Activated CD4-positive, alpha-beta T cell treated with anti-CD3 and anti-CD28 coated beads, Interleukin-10, Interleukin-2, amounts not matched to agents 100 ng/mL and 50 ng/mL, durations not matched to agents 16 hours and 8 hours (primary cell): ENCODE measurements around the gene TWNK.
"Not testable (repeated sequence)": the region's sequence is repeated elsewhere in the genome, so short reads cannot be mapped to it uniquely, and the experiment has no call there.

Experiments
- DNase-seq: peaks from one replicate; pipeline ENCODE4 v3.0.0-alpha.2; 2020

TWNK gene

GRCh38 chr10:101031796-101032636 lies 44.7 kb downstream of the TWNK start:
- DNase-seq: peak; percentile 82

GRCh38 chr10:101032637-101033224 lies 45.4 kb downstream of the TWNK start:
- DNase-seq: peak; percentile 84

DNA sequence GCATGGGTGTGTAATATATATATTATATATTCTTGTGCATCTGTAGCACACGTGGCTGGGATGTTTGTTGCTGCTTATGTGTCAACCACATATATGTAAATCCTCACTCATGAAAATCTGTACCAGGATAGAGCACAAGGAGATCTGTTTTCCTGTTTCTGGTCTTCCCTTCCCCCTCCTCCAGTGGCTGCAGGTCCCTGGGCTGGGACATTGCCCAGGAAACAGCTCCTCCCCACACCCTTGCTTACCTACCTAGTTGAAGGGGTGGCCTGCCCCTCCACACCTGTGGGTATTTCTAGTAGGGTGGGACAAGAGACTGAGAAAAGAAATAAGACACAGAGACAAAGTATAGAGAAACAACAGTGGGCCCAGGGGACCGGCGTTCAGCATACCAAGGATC lies 45.9 kb downstream of the TWNK start:
- DNase-seq: no peak

- not testable (repeated sequence) for DNase-seq
These were observed 47.1 kb downstream of the TWNK start for GRCh38 chr10:101034404-101034803.

DNA sequence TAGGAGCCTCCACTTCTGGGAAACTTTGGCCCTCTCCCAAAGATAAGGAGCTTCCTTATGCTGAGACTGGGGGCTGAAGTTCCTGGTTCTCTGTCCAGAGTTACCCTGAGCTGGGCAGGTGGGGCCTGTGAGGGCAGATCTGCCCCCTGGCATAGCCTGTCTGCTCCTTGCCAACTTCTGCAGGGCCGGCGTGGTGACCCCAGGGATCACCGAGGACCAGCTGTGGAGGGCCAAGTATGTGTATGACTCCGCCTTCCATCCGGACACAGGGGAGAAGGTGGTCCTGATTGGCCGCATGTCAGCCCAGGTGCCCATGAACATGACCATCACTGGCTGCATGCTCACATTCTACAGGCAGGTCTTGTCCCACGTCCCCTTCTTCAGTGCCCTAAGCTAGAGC lies 48.0 kb downstream of the TWNK start:
- DNase-seq: no peak

- no peak for DNase-seq
These were observed 48.8 kb downstream of the TWNK start for GRCh38 chr10:101035916-101036702.

DNA sequence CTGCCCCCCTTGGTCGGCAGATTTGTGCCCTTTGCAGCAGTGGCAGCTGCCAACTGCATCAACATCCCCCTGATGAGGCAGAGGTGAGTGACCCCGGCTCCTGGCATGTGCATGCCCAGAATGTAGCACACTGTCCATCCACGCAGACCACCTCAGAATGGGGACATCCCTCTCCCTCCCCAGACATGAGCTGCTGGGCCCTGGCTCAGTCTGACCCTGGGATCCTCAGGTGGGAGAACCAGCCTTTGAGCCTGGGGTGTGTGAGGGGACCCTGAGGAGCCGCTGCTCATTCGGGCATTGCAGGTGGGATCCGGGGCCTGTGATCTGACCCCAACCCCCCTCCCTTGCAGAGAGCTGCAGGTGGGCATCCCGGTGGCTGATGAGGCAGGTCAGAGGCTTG lies 49.4 kb downstream of the TWNK start:
- DNase-seq: no peak

- DNase-seq: no peak
These were observed 51.1 kb downstream of the TWNK start for GRCh38 chr10:101038484-101038883.

DNA sequence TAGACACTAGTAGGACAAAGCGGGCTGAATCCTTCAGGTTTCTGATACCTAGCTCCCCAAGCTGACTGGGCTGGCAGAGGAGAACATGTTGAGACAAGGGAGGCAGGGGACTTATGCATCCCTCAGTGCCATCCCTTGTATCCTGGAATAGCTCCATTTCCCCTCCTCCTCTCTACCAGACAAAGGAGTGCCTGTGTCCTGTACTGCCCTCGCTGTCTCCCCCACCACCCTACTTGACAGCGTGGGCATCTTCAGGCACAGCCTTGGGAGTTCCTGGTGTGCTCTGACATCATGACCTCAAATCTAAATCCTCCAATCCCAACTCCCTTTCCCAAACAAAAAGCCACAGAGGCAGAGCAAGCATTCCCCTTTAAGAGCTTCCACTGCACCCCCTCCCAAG lies 52.7 kb downstream of the TWNK start:
- no peak for DNase-seq

DNA sequence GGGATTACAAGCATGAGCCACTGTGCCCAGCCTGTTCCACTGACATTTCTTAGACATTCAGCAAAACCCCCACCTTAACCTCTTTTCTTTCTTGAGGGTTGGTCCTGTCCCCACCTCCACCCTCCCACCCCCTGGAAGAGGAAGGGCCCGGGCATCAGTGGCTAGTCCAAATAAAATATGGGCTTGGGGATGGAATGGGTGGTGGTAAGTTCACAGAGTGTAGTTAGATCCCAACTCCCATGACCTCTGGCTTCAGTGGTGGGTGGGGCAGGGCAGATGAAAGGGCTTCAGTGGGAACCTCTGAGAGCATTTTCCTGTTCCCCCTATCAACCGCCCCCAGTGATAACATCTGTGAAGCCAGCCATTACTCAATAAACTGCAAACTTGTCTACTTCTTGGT lies 53.5 kb downstream of the TWNK start:
- DNase-seq: no peak

- peak; percentile 84 for DNase-seq
These were observed 54.0 kb downstream of the TWNK start for GRCh38 chr10:101041252-101041761.

DNA sequence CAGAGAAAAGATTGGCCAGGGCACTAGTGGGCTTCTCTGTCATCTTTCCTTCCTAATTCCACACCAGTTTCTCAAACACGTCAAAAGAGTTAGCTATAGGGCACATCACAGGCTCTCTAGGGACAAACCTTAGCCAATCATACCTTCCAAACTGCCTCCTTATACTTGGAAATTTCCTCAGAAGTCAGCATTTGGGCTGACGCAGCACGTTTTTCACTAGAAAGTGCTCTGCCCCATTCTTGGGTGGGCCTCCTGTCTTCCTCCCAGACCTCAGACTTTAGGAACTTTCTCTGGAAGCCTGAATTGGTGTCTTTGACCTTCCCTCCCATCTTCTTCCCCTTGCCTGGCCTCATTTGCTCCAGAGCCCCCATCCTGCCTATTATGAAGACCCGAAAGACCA lies 54.8 kb downstream of the TWNK start:
- no peak for DNase-seq

DNA sequence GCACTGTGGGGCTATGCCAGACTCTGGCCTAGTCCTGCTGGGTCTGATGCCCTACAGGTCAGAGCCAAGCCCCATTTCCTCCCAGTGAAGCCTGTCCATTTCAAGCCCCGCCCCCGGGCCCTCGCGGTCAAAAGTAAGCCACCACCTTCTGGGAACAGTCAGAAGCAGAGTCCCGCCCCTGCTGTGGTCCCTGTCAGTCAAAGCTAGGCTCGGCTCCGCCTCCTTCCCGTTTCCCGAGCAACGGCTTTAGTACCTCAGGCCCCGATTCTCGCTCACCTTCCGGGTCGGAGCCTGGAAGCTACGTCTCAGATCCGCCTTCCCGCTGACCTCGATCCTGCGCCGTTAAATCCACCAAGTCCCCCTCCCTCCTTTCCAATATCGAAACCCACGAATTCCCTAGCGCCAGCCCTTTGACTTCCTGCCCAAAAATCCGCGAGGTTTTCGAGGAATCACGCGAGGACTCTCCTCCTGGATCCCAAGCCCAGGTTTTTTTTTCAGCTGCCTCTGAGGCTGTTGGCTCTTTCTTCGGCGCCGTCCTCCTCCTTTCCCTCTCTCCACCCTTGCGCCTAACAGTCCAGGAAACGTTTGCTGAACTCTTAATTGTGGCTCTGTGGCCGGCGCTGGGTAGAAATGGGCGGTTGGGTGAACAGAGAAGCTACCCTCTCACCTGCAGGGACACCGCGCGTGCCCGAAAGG lies 55.5 kb downstream of the TWNK start:
- DNase-seq: peak; percentile 96

GRCh38 chr10:101043363-101043707 lies 56.0 kb downstream of the TWNK start:
- DNase-seq: no peak
